Subcutaneous adipose tissue (tissue), 4 donors: ENCODE results near the gene NOX3. TPM values are rescaled to one million over a fixed set of nuclear protein-coding genes. Genes with fewer than 3 reads are reported as not detected.

Experiments used
- CTCF ChIP-seq: fragments of 450-650 bp; IDR thresholded peaks from one replicate; pipeline ENCODE4 v1.5.1; 2016; ENCODE audit warnings: low read depth, mild to moderate bottlenecking, control low read depth, antibody characterized with exemption, moderate library complexity
- total RNA-seq, 4 donors: library from RNA; depleted of rRNA; stranded (reverse); fragments of >200 nt; gene quantifications; one replicate each; pipeline ENCODE4 v1.1.0, GENCODE V29; 2016

Gene NOX3
- total RNA-seq, 4 donors from 2014 or later = not detected

GRCh38 chr6:155444952-155445903 is 10.4 kb downstream of the NOX3 start:
- TF ChIP-seq CTCF = no peak

GRCh38 chr6:155444120-155444917 is 11.3 kb downstream of the NOX3 start:
- TF ChIP-seq CTCF = no peak

GRCh38 chr6:155443168-155443567 is 12.5 kb downstream of the NOX3 start:
- TF ChIP-seq CTCF = no peak

- no peak for TF ChIP-seq CTCF
Observed at GRCh38 chr6:155442562-155442961, 13.1 kb downstream of the NOX3 start.

- TF ChIP-seq CTCF = no peak
Observed at GRCh38 chr6:155441112-155441465, 14.6 kb downstream of the NOX3 start.

- TF ChIP-seq CTCF = no peak
Observed at GRCh38 chr6:155440398-155441111, 15.1 kb downstream of the NOX3 start.
